ENCODE results near the gene GASK1B. TPM values are rescaled to one million over a fixed set of nuclear protein-coding genes. Genes with fewer than 3 reads are reported as not detected.

Gene GASK1B
- total RNA-seq, 2 donors from 2014 or later, result 1.3 to 1.8 TPM

- Mint-ChIP-seq H3K4me1 (peaks cover 12% of the 10 kb centered on the region), H3K36me3 (ENCODE audit: low read depth) (peaks cover 2% of the 10 kb centered on the region), H3K27ac (no peak overlapping the region), H3K4me3 (no peak overlapping the region), H3K27me3 (peaks cover 41% of the 10 kb centered on the region)
- no peak for DNase-seq
- no peak for ATAC-seq
- no peaks in the 10 kb centered on the region for H3K9me3 ChIP-seq (ENCODE audit: control insufficient read depth, low read length, poor library complexity, severe bottlenecking)
These were observed 1.9 kb downstream of the GASK1B start for GRCh38 chr4:158170691-158171561.

GRCh38 chr4:158169931-158170690 lies 2.7 kb downstream of the GASK1B start:
- Mint-ChIP-seq H3K27ac (no peak overlapping the region), H3K36me3 (ENCODE audit: low read depth) (peaks cover 2% of the 10 kb centered on the region), H3K4me3 (no peak overlapping the region), H3K4me1 (peaks cover 12% of the 10 kb centered on the region), H3K27me3 (peaks cover 40% of the 10 kb centered on the region)
- ATAC-seq (no peak), DNase-seq (no peak)
- no peaks in the 10 kb centered on the region for H3K9me3 ChIP-seq (ENCODE audit: control insufficient read depth, low read length, poor library complexity, severe bottlenecking)

GRCh38 chr4:158169506-158169905 lies 3.3 kb downstream of the GASK1B start:
- Mint-ChIP-seq H3K36me3 (ENCODE audit: low read depth) (peaks cover 2% of the 10 kb centered on the region), H3K4me1 (peaks cover 12% of the 10 kb centered on the region), H3K27ac (no peak overlapping the region), H3K27me3 (peaks cover 40% of the 10 kb centered on the region), H3K4me3 (no peak overlapping the region)
- H3K9me3 ChIP-seq (ENCODE audit: control insufficient read depth, low read length, poor library complexity, severe bottlenecking), result no peaks in the 10 kb centered on the region
- ATAC-seq (no peak), DNase-seq (no peak)

- no peak overlapping the region for H3K4me3 Mint-ChIP-seq
- peaks cover 12% of the 10 kb centered on the region for H3K4me1 Mint-ChIP-seq
- DNase-seq (no peak), ATAC-seq (no peak)
- H3K9me3 ChIP-seq (ENCODE audit: control insufficient read depth, low read length, poor library complexity, severe bottlenecking), result no peaks in the 10 kb centered on the region
- no peak overlapping the region for H3K27ac Mint-ChIP-seq
- peaks cover 2% of the 10 kb centered on the region for H3K36me3 Mint-ChIP-seq (ENCODE audit: low read depth)
- peaks cover 40% of the 10 kb centered on the region for H3K27me3 Mint-ChIP-seq
These were observed 4.2 kb downstream of the GASK1B start for GRCh38 chr4:158168606-158169005.

- DNase-seq (no peak), ATAC-seq (no peak)
- peaks cover 2% of the 10 kb centered on the region for H3K36me3 Mint-ChIP-seq (ENCODE audit: low read depth)
- no peaks in the 10 kb centered on the region for H3K9me3 ChIP-seq (ENCODE audit: control insufficient read depth, low read length, poor library complexity, severe bottlenecking)
- H3K27me3 Mint-ChIP-seq, result peaks cover 34% of the 10 kb centered on the region
- H3K4me3 Mint-ChIP-seq, result no peak overlapping the region
- H3K4me1 Mint-ChIP-seq, result peaks cover 5% of the 10 kb centered on the region
- no peak overlapping the region for H3K27ac Mint-ChIP-seq
These were observed 6.1 kb downstream of the GASK1B start for GRCh38 chr4:158166701-158167100.

- ATAC-seq (no peak), DNase-seq (no peak)
- no peak overlapping the region for H3K4me3 Mint-ChIP-seq
- no peak overlapping the region for H3K27ac Mint-ChIP-seq
- no peaks in the 10 kb centered on the region for H3K9me3 ChIP-seq (ENCODE audit: control insufficient read depth, low read length, poor library complexity, severe bottlenecking)
- peaks cover 2% of the 10 kb centered on the region for H3K36me3 Mint-ChIP-seq (ENCODE audit: low read depth)
- H3K27me3 Mint-ChIP-seq, result peaks cover 19% of the 10 kb centered on the region
- no peaks in the 10 kb centered on the region for H3K4me1 Mint-ChIP-seq
These were observed 8.0 kb downstream of the GASK1B start for GRCh38 chr4:158164768-158165213.

- ATAC-seq, result no peak
- no peaks in the 10 kb centered on the region for H3K9me3 ChIP-seq (ENCODE audit: control insufficient read depth, low read length, poor library complexity, severe bottlenecking)
- Mint-ChIP-seq H3K27me3 (peaks cover 14% of the 10 kb centered on the region), H3K36me3 (ENCODE audit: low read depth) (peaks cover 2% of the 10 kb centered on the region), H3K4me3 (no peak overlapping the region), H3K27ac (no peak overlapping the region), H3K4me1 (no peaks in the 10 kb centered on the region)
- DNase-seq, result no peak
These were observed 8.7 kb downstream of the GASK1B start for GRCh38 chr4:158163941-158164767.

GRCh38 chr4:158162631-158163030 lies 10.2 kb downstream of the GASK1B start:
- Mint-ChIP-seq H3K4me1 (no peaks in the 10 kb centered on the region), H3K4me3 (no peak overlapping the region), H3K27me3 (peaks cover 14% of the 10 kb centered on the region), H3K36me3 (ENCODE audit: low read depth) (peaks cover 2% of the 10 kb centered on the region), H3K27ac (no peak overlapping the region)
- ATAC-seq, result no peak
- no peak for DNase-seq
- no peaks in the 10 kb centered on the region for H3K9me3 ChIP-seq (ENCODE audit: control insufficient read depth, low read length, poor library complexity, severe bottlenecking)

- H3K36me3 Mint-ChIP-seq (ENCODE audit: low read depth), result peaks cover 2% of the 10 kb centered on the region
- no peak overlapping the region for H3K4me3 Mint-ChIP-seq
- DNase-seq (no peak), ATAC-seq (no peak)
- H3K27ac Mint-ChIP-seq, result no peak overlapping the region
- no peaks in the 10 kb centered on the region for H3K4me1 Mint-ChIP-seq
- no peaks in the 10 kb centered on the region for H3K9me3 ChIP-seq (ENCODE audit: control insufficient read depth, low read length, poor library complexity, severe bottlenecking)
- peaks cover 14% of the 10 kb centered on the region for H3K27me3 Mint-ChIP-seq
These were observed 11.1 kb downstream of the GASK1B start for GRCh38 chr4:158161551-158162354.

- Mint-ChIP-seq H3K27ac (no peak overlapping the region), H3K27me3 (peaks cover 9% of the 10 kb centered on the region), H3K4me3 (no peak overlapping the region), H3K4me1 (no peaks in the 10 kb centered on the region), H3K36me3 (ENCODE audit: low read depth) (peaks cover 2% of the 10 kb centered on the region)
- ATAC-seq, result no peak
- H3K9me3 ChIP-seq (ENCODE audit: control insufficient read depth, low read length, poor library complexity, severe bottlenecking), result peaks cover 3% of the 10 kb centered on the region
- no peak for DNase-seq
These were observed 13.1 kb downstream of the GASK1B start for GRCh38 chr4:158159718-158160094.

- ATAC-seq, result no peak
- H3K4me3 Mint-ChIP-seq, result no peak overlapping the region
- DNase-seq, result no peak
- H3K27me3 Mint-ChIP-seq, result peaks cover 9% of the 10 kb centered on the region
- peaks cover 2% of the 10 kb centered on the region for H3K36me3 Mint-ChIP-seq (ENCODE audit: low read depth)
- peaks cover 3% of the 10 kb centered on the region for H3K9me3 ChIP-seq (ENCODE audit: control insufficient read depth, low read length, poor library complexity, severe bottlenecking)
- H3K27ac Mint-ChIP-seq, result no peak overlapping the region
- no peaks in the 10 kb centered on the region for H3K4me1 Mint-ChIP-seq
These were observed 13.6 kb downstream of the GASK1B start for GRCh38 chr4:158159054-158159717.

- H3K4me3 Mint-ChIP-seq, result no peak overlapping the region
- no peak overlapping the region for H3K27ac Mint-ChIP-seq
- ATAC-seq, result no peak
- H3K27me3 Mint-ChIP-seq, result peaks cover 6% of the 10 kb centered on the region
- DNase-seq, result no peak
- no peaks in the 10 kb centered on the region for H3K4me1 Mint-ChIP-seq
- H3K36me3 Mint-ChIP-seq (ENCODE audit: low read depth), result peaks cover 2% of the 10 kb centered on the region
- peaks cover 3% of the 10 kb centered on the region for H3K9me3 ChIP-seq (ENCODE audit: control insufficient read depth, low read length, poor library complexity, severe bottlenecking)
These were observed 15.4 kb downstream of the GASK1B start for GRCh38 chr4:158157412-158157811.
